HEK293 (cell line): ENCODE results near the gene GALNT11.
A peak's percentile ranks its signal among the peaks of the same experiment; 100 is the strongest.

Source experiments
- CTCF ChIA-PET: fragments of 350-600 bp; formaldehyde crosslinking; extraction: SDS; loops from one replicate; lab custom pipeline; 2021; ENCODE audit warnings: antibody characterized with exemption; lab: Yijun Ruan, JAX
- POLR2A ChIA-PET: fragments of 300-600 bp; formaldehyde crosslinking; extraction: SDS; loops from one replicate; lab custom pipeline; 2020; ENCODE audit warnings: antibody characterized with exemption, inconsistent platforms; lab: Yijun Ruan, JAX
- H3K27ac ChIP-seq: fragments of 200-500 bp; sonication (Bioruptor generic); 2 replicates; pipeline ENCODE4 v1.5.1; 2014; ENCODE audit warnings: low read depth, low read length, control low read depth, inconsistent platforms; ENCODE audit errors: extremely low read depth
- H3K36me3 ChIP-seq, 2 experiments: fragments of 200-500 bp in 1 of 2; sonication (Bioruptor generic) in 1 of 2; 1 replicate in 1 of 2; 2 replicates in 1 of 2; pipeline ENCODE4 v1.5.1; 2014 to 2017; ENCODE audit warnings: inconsistent platforms in 2 of 2, low read length in 2 of 2; ENCODE audit not compliant: control insufficient read depth in 2 of 2, insufficient read depth in 1 of 2
- H3K4me1 ChIP-seq: fragments of 200-500 bp; sonication (Bioruptor generic); 2 replicates; pipeline ENCODE4 v1.5.1; 2014; ENCODE audit warnings: mild to moderate bottlenecking, low read length, inconsistent platforms; ENCODE audit not compliant: control insufficient read depth, insufficient read depth
- H3K4me3 ChIP-seq: 2 replicates; pipeline ENCODE4 v1.5.1; 2011; ENCODE audit warnings: low read depth, mild to moderate bottlenecking, control low read depth, low read length, moderate library complexity
- H3K9me3 ChIP-seq: fragments of 200-500 bp; sonication (Bioruptor generic); 2 replicates; pipeline ENCODE4 v1.5.1; 2014; ENCODE audit warnings: low read depth, low read length, inconsistent platforms; ENCODE audit not compliant: control insufficient read depth, insufficient read depth
- CTCF ChIP-seq: fragments of 450-650 bp; formaldehyde crosslinking; IDR thresholded peaks from 2 replicates; pipeline ENCODE4 v1.5.1; 2016; ENCODE audit warnings: missing biosample characterization, missing genetic modification characterization
- HOXC10 ChIP-seq: sonication (generic); formaldehyde crosslinking; IDR thresholded peaks from 2 replicates; pipeline ENCODE4 v1.8.1; 2023; ENCODE audit warnings: mild to moderate bottlenecking, missing genetic modification reagents
- KLF16 ChIP-seq: fragments of 450-650 bp; formaldehyde crosslinking; IDR thresholded peaks from 2 replicates; pipeline ENCODE4 v1.5.1; 2017; ENCODE audit warnings: missing biosample characterization, missing genetic modification characterization
- OVOL3 ChIP-seq: fragments of 450-650 bp; formaldehyde crosslinking; IDR thresholded peaks from 2 replicates; pipeline ENCODE4 v1.5.1; 2016; ENCODE audit warnings: missing biosample characterization, missing genetic modification characterization
- PRDM1 ChIP-seq: fragments of 450-650 bp; formaldehyde crosslinking; IDR thresholded peaks from 2 replicates; pipeline ENCODE4; 2016; ENCODE audit warnings: missing biosample characterization, missing genetic modification characterization
- SP2 ChIP-seq: fragments of 450-650 bp; formaldehyde crosslinking; IDR thresholded peaks from 2 replicates; pipeline ENCODE4 v1.5.1; 2016; ENCODE audit warnings: missing biosample characterization, missing genetic modification characterization
- TCF7L2 ChIP-seq: IDR thresholded peaks from 2 replicates; pipeline ENCODE4 v1.6.1; 2011; ENCODE audit warnings: low read depth, mild to moderate bottlenecking, inconsistent platforms, low read length, moderate library complexity, borderline replicate concordance
- ZBTB1 ChIP-seq: fragments of 450-650 bp; formaldehyde crosslinking; IDR thresholded peaks from 2 replicates; pipeline ENCODE4 v1.5.1; 2016; ENCODE audit warnings: missing biosample characterization, missing genetic modification characterization
- ZBTB21 ChIP-seq: fragments of 450-650 bp; formaldehyde crosslinking; IDR thresholded peaks from 2 replicates; pipeline ENCODE4 v1.5.1; 2017; ENCODE audit warnings: missing biosample characterization, missing genetic modification characterization
- ZNF10 ChIP-seq: fragments of 450-650 bp; formaldehyde crosslinking; IDR thresholded peaks from 2 replicates; pipeline ENCODE4 v1.5.1; 2017; ENCODE audit warnings: missing biosample characterization, missing genetic modification characterization
- ZNF174 ChIP-seq: fragments of 450-650 bp; formaldehyde crosslinking; IDR thresholded peaks from 2 replicates; pipeline ENCODE4 v1.5.0; 2017; ENCODE audit warnings: missing biosample characterization, mild to moderate bottlenecking, missing genetic modification characterization
- ZNF2 ChIP-seq: fragments of 450-650 bp; formaldehyde crosslinking; IDR thresholded peaks from 2 replicates; pipeline ENCODE4 v1.5.1; 2016; ENCODE audit warnings: missing biosample characterization, missing genetic modification characterization
- ZNF202 ChIP-seq: fragments of 450-650 bp; formaldehyde crosslinking; IDR thresholded peaks from 2 replicates; pipeline ENCODE4 v1.5.1; 2016; ENCODE audit warnings: missing biosample characterization, missing genetic modification characterization, borderline replicate concordance
- ZNF239 ChIP-seq: fragments of 450-650 bp; formaldehyde crosslinking; IDR thresholded peaks from 2 replicates; pipeline ENCODE4 v1.5.1; 2016; ENCODE audit warnings: missing biosample characterization, missing genetic modification characterization
- ZNF354C ChIP-seq: fragments of 450-650 bp; formaldehyde crosslinking; IDR thresholded peaks from 2 replicates; pipeline ENCODE4 v1.5.1; 2016; ENCODE audit warnings: missing biosample characterization, missing genetic modification characterization, low read depth, borderline replicate concordance
- ZNF366 ChIP-seq: fragments of 450-650 bp; formaldehyde crosslinking; conservative IDR thresholded peaks from 2 replicates; pipeline ENCODE4 v1.5.1; 2016; ENCODE audit warnings: missing biosample characterization, missing genetic modification characterization
- ZNF398 ChIP-seq: fragments of 450-650 bp; formaldehyde crosslinking; IDR thresholded peaks from 2 replicates; pipeline ENCODE4 v1.5.1; 2017; ENCODE audit warnings: missing biosample characterization, missing genetic modification characterization
- ZNF426 ChIP-seq: fragments of 450-650 bp; formaldehyde crosslinking; IDR thresholded peaks from 2 replicates; pipeline ENCODE4 v1.5.1; 2017; ENCODE audit warnings: missing biosample characterization, missing genetic modification characterization, mild to moderate bottlenecking, inconsistent platforms, moderate library complexity
- ZNF473 ChIP-seq: fragments of 450-650 bp; formaldehyde crosslinking; IDR thresholded peaks from 2 replicates; pipeline ENCODE4 v1.5.1; 2017; ENCODE audit warnings: missing biosample characterization, missing genetic modification characterization
- ZNF558 ChIP-seq: fragments of 450-650 bp; formaldehyde crosslinking; IDR thresholded peaks from 2 replicates; pipeline ENCODE4 v1.5.1; 2016; ENCODE audit warnings: missing biosample characterization, missing genetic modification characterization
- ZNF776 ChIP-seq: fragments of 450-650 bp; formaldehyde crosslinking; IDR thresholded peaks from 2 replicates; pipeline ENCODE4 v1.5.0; 2017; ENCODE audit warnings: missing biosample characterization, missing genetic modification characterization, borderline replicate concordance
- TF ChIP-seq, protein P1 (sequence below): fragments of 450-650 bp; formaldehyde crosslinking; IDR thresholded peaks from 2 replicates; pipeline ENCODE4 v1.5.1; 2017; ENCODE audit warnings: missing biosample characterization, missing genetic modification characterization
- TF ChIP-seq, protein P2 (sequence below): fragments of 450-650 bp; formaldehyde crosslinking; IDR thresholded peaks from 2 replicates; pipeline ENCODE4 v1.5.1; 2016; ENCODE audit warnings: missing biosample characterization, missing genetic modification characterization
- TF ChIP-seq, protein P3 (sequence below): fragments of 450-650 bp; formaldehyde crosslinking; IDR thresholded peaks from 2 replicates; pipeline ENCODE4 v1.5.1; 2016; ENCODE audit warnings: missing biosample characterization, missing genetic modification characterization

GALNT11 gene

GRCh38 chr7:152128252-152128651, 102.8 kb downstream of the GALNT11 start:
- Histone ChIP-seq H3K4me1 (no peaks in the 10 kb centered on the region), H3K27ac (no peak overlapping the region)
- CTCF ChIA-PET = no interaction called here
- POLR2A ChIA-PET = no interaction called here
- TF ChIP-seq, protein P1, sequence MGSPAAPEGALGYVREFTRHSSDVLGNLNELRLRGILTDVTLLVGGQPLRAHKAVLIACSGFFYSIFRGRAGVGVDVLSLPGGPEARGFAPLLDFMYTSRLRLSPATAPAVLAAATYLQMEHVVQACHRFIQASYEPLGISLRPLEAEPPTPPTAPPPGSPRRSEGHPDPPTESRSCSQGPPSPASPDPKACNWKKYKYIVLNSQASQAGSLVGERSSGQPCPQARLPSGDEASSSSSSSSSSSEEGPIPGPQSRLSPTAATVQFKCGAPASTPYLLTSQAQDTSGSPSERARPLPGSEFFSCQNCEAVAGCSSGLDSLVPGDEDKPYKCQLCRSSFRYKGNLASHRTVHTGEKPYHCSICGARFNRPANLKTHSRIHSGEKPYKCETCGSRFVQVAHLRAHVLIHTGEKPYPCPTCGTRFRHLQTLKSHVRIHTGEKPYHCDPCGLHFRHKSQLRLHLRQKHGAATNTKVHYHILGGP (tag by site-specific recombination) = no peak
- TF ChIP-seq KLF16 (tag by site-specific recombination) (no peak), ZNF426 (no peak), CTCF (tag by site-specific recombination) (no peak), ZNF174 (tag by site-specific recombination) (no peak), TCF7L2 (no peak), ZNF239 (tag by site-specific recombination) (no peak), OVOL3 (tag by site-specific recombination) (no peak), SP2 (tag by site-specific recombination) (no peak), ZBTB1 (tag by site-specific recombination) (no peak)
- TF ChIP-seq, all 188 proteins: peak for 0
- Histone ChIP-seq H3K9me3 (no peaks in the 10 kb centered on the region), H3K4me3 (no peak overlapping the region), H3K36me3 (peaks cover 0 to 89% of the 10 kb centered on the region in 2 experiments; a peak in 1 of 3 replicates)

DNA sequence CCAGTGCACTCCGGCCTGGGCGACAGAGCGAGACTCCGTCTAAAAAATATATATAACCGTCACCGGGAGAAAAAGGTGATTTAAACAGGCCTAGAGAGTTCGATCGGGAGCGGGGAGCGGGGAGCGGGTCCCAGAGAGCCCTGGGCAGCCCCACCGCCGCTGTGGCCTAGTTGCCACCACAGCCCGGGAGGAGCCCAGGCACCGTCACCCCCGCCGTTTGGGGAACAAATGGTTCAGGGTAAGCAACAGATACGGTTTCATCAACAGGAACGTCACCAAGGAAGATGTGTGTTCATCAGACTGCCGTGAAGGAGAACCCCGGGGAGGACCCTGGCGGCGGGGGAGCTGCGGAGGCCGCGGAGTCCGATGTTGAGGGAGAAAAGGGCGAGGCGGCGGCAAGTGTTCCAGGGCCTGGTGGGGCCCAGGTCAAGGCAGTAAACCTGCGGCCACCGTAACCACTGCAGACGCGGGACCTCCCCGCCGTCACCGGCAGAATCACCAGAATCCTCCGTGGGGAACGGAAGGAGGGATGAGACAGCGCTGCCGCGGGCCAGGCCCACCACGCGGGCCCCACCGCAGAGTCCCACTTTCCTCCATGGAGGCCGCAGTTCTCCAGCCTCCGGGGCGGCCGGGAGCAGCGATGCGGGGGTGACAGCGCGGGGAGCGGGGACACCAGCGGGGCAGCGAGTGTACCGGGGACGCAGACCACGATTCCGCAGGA, 103.4 kb downstream of the GALNT11 start:
- peaks cover 0 to 89% of the 10 kb centered on the region in 2 experiments; a peak in 1 of 3 replicates for H3K36me3 ChIP-seq
- ChIA-PET CTCF (no interaction called here), POLR2A (no interaction called here)
- no peaks in the 10 kb centered on the region for H3K9me3 ChIP-seq
- H3K4me1 ChIP-seq = no peaks in the 10 kb centered on the region
- no peak overlapping the region for H3K4me3 ChIP-seq
- H3K27ac ChIP-seq = no peak overlapping the region
- TF ChIP-seq HOXC10 (no peak), ZNF202 (tag by site-specific recombination) (peak; percentile 59; the same call in 1 of the 2 replicates)

GRCh38 chr7:152129682-152130081, 104.2 kb downstream of the GALNT11 start:
- Histone ChIP-seq H3K4me3 (no peak overlapping the region), H3K4me1 (no peaks in the 10 kb centered on the region), H3K9me3 (no peaks in the 10 kb centered on the region), H3K27ac (no peak overlapping the region), H3K36me3 (peaks cover 3 to 84% of the 10 kb centered on the region in 2 experiments; a peak in 1 of 3 replicates)
- POLR2A ChIA-PET = no interaction called here
- CTCF ChIA-PET = no interaction called here
- TF ChIP-seq ZNF174 (tag by site-specific recombination) (no peak), ZNF398 (tag by site-specific recombination) (no peak), ZNF366 (tag by site-specific recombination) (no peak), ZBTB21 (no peak), ZNF354C (tag by site-specific recombination) (no peak), ZNF558 (tag by site-specific recombination) (no peak), PRDM1 (tag by site-specific recombination) (no peak), ZNF776 (tag by site-specific recombination) (no peak), ZNF473 (tag by site-specific recombination) (no peak), ZNF10 (no peak), ZNF2 (tag by site-specific recombination) (no peak)
- TF ChIP-seq, protein P2, sequence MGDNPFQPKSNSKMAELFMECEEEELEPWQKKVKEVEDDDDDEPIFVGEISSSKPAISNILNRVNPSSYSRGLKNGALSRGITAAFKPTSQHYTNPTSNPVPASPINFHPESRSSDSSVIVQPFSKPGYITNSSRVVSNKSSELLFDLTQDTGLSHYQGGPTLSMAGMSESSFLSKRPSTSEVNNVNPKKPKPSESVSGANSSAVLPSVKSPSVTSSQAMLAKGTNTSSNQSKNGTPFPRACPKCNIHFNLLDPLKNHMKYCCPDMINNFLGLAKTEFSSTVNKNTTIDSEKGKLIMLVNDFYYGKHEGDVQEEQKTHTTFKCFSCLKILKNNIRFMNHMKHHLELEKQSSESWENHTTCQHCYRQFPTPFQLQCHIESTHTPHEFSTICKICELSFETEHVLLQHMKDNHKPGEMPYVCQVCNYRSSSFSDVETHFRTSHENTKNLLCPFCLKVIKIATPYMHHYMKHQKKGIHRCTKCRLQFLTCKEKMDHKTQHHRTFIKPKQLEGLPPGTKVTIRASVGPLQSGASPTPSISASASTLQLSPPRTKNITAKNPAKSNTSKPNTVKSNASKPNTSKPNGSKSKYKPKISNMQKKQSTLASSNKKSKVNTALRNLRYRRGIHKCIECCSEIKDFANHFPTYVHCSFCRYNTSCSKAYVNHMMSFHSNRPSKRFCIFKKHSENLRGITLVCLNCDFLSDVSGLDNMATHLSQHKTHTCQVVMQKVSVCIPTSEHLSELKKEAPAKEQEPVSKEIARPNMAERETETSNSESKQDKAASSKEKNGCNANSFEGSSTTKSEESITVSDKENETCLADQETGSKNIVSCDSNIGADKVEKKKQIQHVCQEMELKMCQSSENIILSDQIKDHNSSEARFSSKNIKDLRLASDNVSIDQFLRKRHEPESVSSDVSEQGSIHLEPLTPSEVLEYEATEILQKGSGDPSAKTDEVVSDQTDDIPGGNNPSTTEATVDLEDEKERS (tag by site-specific recombination) = no peak
- TF ChIP-seq, protein P3, sequence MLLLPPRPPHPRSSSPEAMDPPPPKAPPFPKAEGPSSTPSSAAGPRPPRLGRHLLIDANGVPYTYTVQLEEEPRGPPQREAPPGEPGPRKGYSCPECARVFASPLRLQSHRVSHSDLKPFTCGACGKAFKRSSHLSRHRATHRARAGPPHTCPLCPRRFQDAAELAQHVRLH (tag by site-specific recombination) = no peak
